HEK293 (cell line): ENCODE data around the gene FAM184A.

Source experiments
- CTCF ChIA-PET: fragments of 350-600 bp; formaldehyde crosslinking; extraction: SDS; loops from one replicate; lab custom pipeline; 2021; ENCODE audit warnings: antibody characterized with exemption; lab: Yijun Ruan, JAX
- POLR2A ChIA-PET: fragments of 300-600 bp; formaldehyde crosslinking; extraction: SDS; loops from one replicate; lab custom pipeline; 2020; ENCODE audit warnings: antibody characterized with exemption, inconsistent platforms; lab: Yijun Ruan, JAX
- H3K27ac ChIP-seq: fragments of 200-500 bp; sonication (Bioruptor generic); 2 replicates; pipeline ENCODE4 v1.5.1; 2014; ENCODE audit warnings: low read depth, low read length, control low read depth, inconsistent platforms; ENCODE audit errors: extremely low read depth
- H3K36me3 ChIP-seq, 2 experiments: fragments of 200-500 bp in 1 of 2; sonication (Bioruptor generic) in 1 of 2; 1 replicate in 1 of 2; 2 replicates in 1 of 2; pipeline ENCODE4 v1.5.1; 2014 to 2017; ENCODE audit warnings: inconsistent platforms in 2 of 2, low read length in 2 of 2; ENCODE audit not compliant: control insufficient read depth in 2 of 2, insufficient read depth in 1 of 2
- H3K4me1 ChIP-seq: fragments of 200-500 bp; sonication (Bioruptor generic); 2 replicates; pipeline ENCODE4 v1.5.1; 2014; ENCODE audit warnings: mild to moderate bottlenecking, low read length, inconsistent platforms; ENCODE audit not compliant: control insufficient read depth, insufficient read depth
- H3K4me3 ChIP-seq: 2 replicates; pipeline ENCODE4 v1.5.1; 2011; ENCODE audit warnings: low read depth, mild to moderate bottlenecking, control low read depth, low read length, moderate library complexity
- H3K9me3 ChIP-seq: fragments of 200-500 bp; sonication (Bioruptor generic); 2 replicates; pipeline ENCODE4 v1.5.1; 2014; ENCODE audit warnings: low read depth, low read length, inconsistent platforms; ENCODE audit not compliant: control insufficient read depth, insufficient read depth
- GLIS2 ChIP-seq: fragments of 450-650 bp; formaldehyde crosslinking; IDR thresholded peaks from 2 replicates; pipeline ENCODE4 v1.5.1; 2016; ENCODE audit warnings: missing biosample characterization, missing genetic modification characterization
- HOXC10 ChIP-seq: sonication (generic); formaldehyde crosslinking; IDR thresholded peaks from 2 replicates; pipeline ENCODE4 v1.8.1; 2023; ENCODE audit warnings: mild to moderate bottlenecking, missing genetic modification reagents
- KLF17 ChIP-seq: fragments of 450-650 bp; formaldehyde crosslinking; IDR thresholded peaks from 2 replicates; pipeline ENCODE4 v1.5.1; 2016; ENCODE audit warnings: missing biosample characterization, missing genetic modification characterization
- KLF8 ChIP-seq: fragments of 450-650 bp; formaldehyde crosslinking; IDR thresholded peaks from 2 replicates; pipeline ENCODE4 v1.5.1; 2016; ENCODE audit warnings: missing biosample characterization, missing genetic modification characterization
- MEIS1 ChIP-seq: sonication (generic); formaldehyde crosslinking; IDR thresholded peaks from 2 replicates; pipeline ENCODE4 v1.8.1; 2022; ENCODE audit warnings: missing genetic modification reagents, mild to moderate bottlenecking, borderline replicate concordance
- PATZ1 ChIP-seq: fragments of 450-650 bp; formaldehyde crosslinking; IDR thresholded peaks from 2 replicates; pipeline ENCODE4 v1.5.1; 2016; ENCODE audit warnings: missing biosample characterization, missing genetic modification characterization
- PBX3 ChIP-seq: sonication (generic); formaldehyde crosslinking; IDR thresholded peaks from 2 replicates; pipeline ENCODE4 v1.8.1; 2022; ENCODE audit warnings: mild to moderate bottlenecking, moderate library complexity, missing genetic modification reagents
- PRDM10 ChIP-seq: fragments of 450-650 bp; formaldehyde crosslinking; IDR thresholded peaks from 2 replicates; pipeline ENCODE4 v1.5.1; 2016; ENCODE audit warnings: missing biosample characterization, missing genetic modification characterization
- REST ChIP-seq: fragments of 450-650 bp; formaldehyde crosslinking; IDR thresholded peaks from 2 replicates; pipeline ENCODE4 v1.5.1; 2016; ENCODE audit warnings: missing biosample characterization, missing genetic modification characterization
- SP3 ChIP-seq: fragments of 450-650 bp; formaldehyde crosslinking; IDR thresholded peaks from 2 replicates; pipeline ENCODE4 v1.5.1; 2016; ENCODE audit warnings: missing biosample characterization, missing genetic modification characterization
- ZBTB10 ChIP-seq: fragments of 450-650 bp; formaldehyde crosslinking; IDR thresholded peaks from 2 replicates; pipeline ENCODE4 v1.5.1; 2016; ENCODE audit warnings: missing biosample characterization, missing genetic modification characterization
- ZBTB17 ChIP-seq: fragments of 450-650 bp; formaldehyde crosslinking; IDR thresholded peaks from 2 replicates; pipeline ENCODE4 v1.5.1; 2016; ENCODE audit warnings: missing biosample characterization, missing genetic modification characterization
- ZBTB6 ChIP-seq: fragments of 450-650 bp; formaldehyde crosslinking; IDR thresholded peaks from 2 replicates; pipeline ENCODE4 v1.5.1; 2017; ENCODE audit warnings: missing biosample characterization, missing genetic modification characterization
- ZFP37 ChIP-seq: fragments of 450-650 bp; formaldehyde crosslinking; IDR thresholded peaks from 2 replicates; pipeline ENCODE4 v1.5.1; 2016; ENCODE audit warnings: missing biosample characterization, missing genetic modification characterization
- ZNF121 ChIP-seq: fragments of 450-650 bp; formaldehyde crosslinking; IDR thresholded peaks from 2 replicates; pipeline ENCODE4 v1.5.1; 2016; ENCODE audit warnings: missing biosample characterization, missing genetic modification characterization
- ZNF626 ChIP-seq: fragments of 450-650 bp; sonication (Bioruptor Pico); formaldehyde crosslinking; IDR thresholded peaks from 2 replicates; pipeline ENCODE4 v1.5.1; 2018; ENCODE audit warnings: missing biosample characterization, missing genetic modification characterization, inconsistent platforms
- ZNF629 ChIP-seq: fragments of 450-650 bp; formaldehyde crosslinking; IDR thresholded peaks from 2 replicates; pipeline ENCODE4 v1.5.1; 2017; ENCODE audit warnings: missing biosample characterization, missing genetic modification characterization

FAM184A gene

GRCh38 chr6:119078376-119079282 is at the start of gene FAM184A:
TSS of gene FAM184A (minus strand) at chr6:119078664. CDS start at chr6:119078299, 365 bp downstream.
- H3K9me3 ChIP-seq: no peaks in the 10 kb centered on the region
- POLR2A ChIA-PET: interaction anchor here (0.6 to 1.5 kb wide), 6 partner anchors 12 to 1738 kb away, joined by 3 to 4 read pairs (median 3); partner anchors contain the start of gene CEP85L
- H3K36me3 ChIP-seq: no peaks in the 10 kb centered on the region
- CTCF ChIA-PET: interaction anchor here (0.7 to 2.1 kb wide), 12 partner anchors 11 to 185 kb away, joined by 3 to 14 read pairs (median 4); no protein-coding TSS in a partner anchor
- peak within 1 kb of the TSS; percentile 63; the same call in 1 of the 2 replicates for H3K27ac ChIP-seq
- H3K4me3 ChIP-seq: peak within 1 kb of the TSS; percentile 61
- peaks cover 17% of the 10 kb centered on the region for H3K4me1 ChIP-seq
- 0 out of 2 replicates have a peak, but pooled peaks have one; percentile 34 for TF ChIP-seq ZNF121 (tag by site-specific recombination)
- peak; percentile 45; the same call in 1 of the 2 replicates for TF ChIP-seq REST
- TF ChIP-seq GLIS2 (tag by site-specific recombination): peak; percentile 41; the same call in 1 of the 2 replicates
- 0 out of 2 replicates have a peak, but pooled peaks have one; percentile 47 for TF ChIP-seq PBX3
- TF ChIP-seq ZBTB17 (tag by site-specific recombination): peak; percentile 97
- peak; percentile 82 for TF ChIP-seq ZNF629
- peak; percentile 79 for TF ChIP-seq PATZ1
- TF ChIP-seq ZBTB10 (tag by site-specific recombination): peak; percentile 63
- no peak for TF ChIP-seq ZNF626
- TF ChIP-seq ZBTB6 (tag by site-specific recombination): 0 out of 2 replicates have a peak, but pooled peaks have one; percentile 14
- TF ChIP-seq HOXC10 (CRISPR knock-in tag): no peak; the same call in 1 of the 2 replicates
- TF ChIP-seq SP3: peak; percentile 7; the same call in 1 of the 2 replicates
- peak; percentile 71; the same call in 1 of the 2 replicates for TF ChIP-seq KLF8
- TF ChIP-seq PRDM10 (tag by site-specific recombination): peak; percentile 59
- TF ChIP-seq KLF17 (tag by site-specific recombination): peak; percentile 62; the same call in 1 of the 2 replicates
- TF ChIP-seq MEIS1 (CRISPR knock-in tag): peak; percentile 13; the same call in 1 of the 2 replicates
- 0 out of 2 replicates have a peak, but pooled peaks have one; percentile 48 for TF ChIP-seq ZFP37 (tag by site-specific recombination)
